Measurements from ENCODE around the gene TPBGL. TPM values are rescaled to one million over a fixed set of nuclear protein-coding genes. Genes with fewer than 3 reads are reported as not detected.
A peak's percentile ranks its signal among the peaks of the same experiment; 100 is the strongest.

TPBGL gene
- total RNA-seq, 1 donor from 2014 or later, result not detected

- Histone ChIP-seq H3K27me3 (no peaks in the 10 kb centered on the region), H3K4me1 (no peaks in the 10 kb centered on the region), H3K36me3 (no peaks in the 10 kb centered on the region), H3K9me3 (no peaks in the 10 kb centered on the region), H3K27ac (no peak overlapping the region), H3K4me3 (no peak overlapping the region)
- peak in 1 of 2 donors; percentile 77 for DNase-seq (ENCODE audit: low spot score in 2 of 2)
- intact Hi-C loops (cut with DNase I), result no loop called here
- TF ChIP-seq CTCF (IDR thresholded peaks at IDR 0.05), result no peak
Measured at GRCh38 chr11:75214411-75214821, 26.2 kb upstream of the TPBGL start.

- H3K9me3 ChIP-seq, result no peaks in the 10 kb centered on the region
- no peaks in the 10 kb centered on the region for H3K4me1 ChIP-seq
- intact Hi-C loops (cut with DNase I), result no loop called here
- no peak overlapping the region for H3K27ac ChIP-seq
- no peak overlapping the region for H3K4me3 ChIP-seq
- H3K27me3 ChIP-seq, result no peaks in the 10 kb centered on the region
- no peak for DNase-seq (ENCODE audit: low spot score in 2 of 2)
- no peak for TF ChIP-seq CTCF (IDR thresholded peaks at IDR 0.05)
- no peaks in the 10 kb centered on the region for H3K36me3 ChIP-seq
Measured at GRCh38 chr11:75214843-75215242, 25.7 kb upstream of the TPBGL start.

GRCh38 chr11:75219869-75220268 is 20.7 kb upstream of the TPBGL start:
- H3K27ac ChIP-seq, result no peak overlapping the region
- H3K9me3 ChIP-seq, result no peaks in the 10 kb centered on the region
- H3K4me3 ChIP-seq, result no peak overlapping the region
- no peaks in the 10 kb centered on the region for H3K4me1 ChIP-seq
- intact Hi-C loops (cut with DNase I), result no loop called here
- DNase-seq (ENCODE audit: low spot score in 2 of 2), result no peak
- H3K36me3 ChIP-seq, result no peaks in the 10 kb centered on the region
- H3K27me3 ChIP-seq, result no peaks in the 10 kb centered on the region
- no peak for TF ChIP-seq CTCF (IDR thresholded peaks at IDR 0.05)

DNA sequence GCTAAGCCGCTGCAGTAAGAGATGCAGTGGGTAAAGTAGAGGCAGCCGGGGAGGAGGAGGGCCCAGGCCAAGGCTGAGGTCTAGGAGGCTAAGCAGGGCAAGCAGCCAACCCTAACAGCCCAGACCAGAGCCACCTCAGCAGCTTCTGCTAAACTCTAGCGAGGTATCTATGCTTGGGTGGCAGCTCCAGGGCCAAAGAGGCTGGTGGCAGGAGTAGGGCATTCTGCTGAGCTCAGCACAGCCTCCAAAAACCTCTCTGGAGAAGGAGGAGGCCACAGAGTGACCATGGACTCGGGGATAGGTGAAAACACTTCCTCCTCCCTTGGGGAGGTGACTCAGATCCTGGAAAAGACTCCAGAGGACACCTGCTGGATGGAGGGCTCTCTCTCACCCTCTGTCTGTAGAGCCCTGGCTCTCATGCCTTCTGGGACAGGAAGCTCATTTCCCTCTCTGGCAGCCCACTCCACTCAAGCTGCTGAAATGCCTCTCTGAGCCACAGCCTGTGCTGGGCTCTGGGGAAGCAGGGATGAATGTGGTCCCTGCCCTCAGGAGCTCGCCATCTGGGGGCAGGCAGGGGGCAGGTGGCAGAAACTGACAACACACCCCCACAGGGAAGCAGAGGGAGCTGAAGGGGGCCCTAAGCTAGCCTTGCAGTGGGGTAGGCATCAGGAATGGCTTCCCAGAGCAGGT is 16.5 kb upstream of the TPBGL start:
- Histone ChIP-seq H3K36me3 (no peaks in the 10 kb centered on the region), H3K9me3 (no peaks in the 10 kb centered on the region), H3K27ac (no peak overlapping the region), H3K4me3 (no peak overlapping the region), H3K4me1 (no peaks in the 10 kb centered on the region), H3K27me3 (no peaks in the 10 kb centered on the region)
- intact Hi-C loops (cut with DNase I), result no loop called here
- DNase-seq (ENCODE audit: low spot score in 2 of 2), result no peak
- no peak for TF ChIP-seq CTCF (IDR thresholded peaks at IDR 0.05)

GRCh38 chr11:75225794-75226193 is 14.8 kb upstream of the TPBGL start:
- Histone ChIP-seq H3K9me3 (no peaks in the 10 kb centered on the region), H3K4me1 (no peaks in the 10 kb centered on the region), H3K27me3 (no peaks in the 10 kb centered on the region), H3K4me3 (no peak overlapping the region), H3K27ac (no peak overlapping the region), H3K36me3 (no peaks in the 10 kb centered on the region)
- no peak for TF ChIP-seq CTCF (IDR thresholded peaks at IDR 0.05)
- DNase-seq (ENCODE audit: low spot score in 2 of 2), result no peak
- intact Hi-C loops (cut with DNase I), result no loop called here

DNA sequence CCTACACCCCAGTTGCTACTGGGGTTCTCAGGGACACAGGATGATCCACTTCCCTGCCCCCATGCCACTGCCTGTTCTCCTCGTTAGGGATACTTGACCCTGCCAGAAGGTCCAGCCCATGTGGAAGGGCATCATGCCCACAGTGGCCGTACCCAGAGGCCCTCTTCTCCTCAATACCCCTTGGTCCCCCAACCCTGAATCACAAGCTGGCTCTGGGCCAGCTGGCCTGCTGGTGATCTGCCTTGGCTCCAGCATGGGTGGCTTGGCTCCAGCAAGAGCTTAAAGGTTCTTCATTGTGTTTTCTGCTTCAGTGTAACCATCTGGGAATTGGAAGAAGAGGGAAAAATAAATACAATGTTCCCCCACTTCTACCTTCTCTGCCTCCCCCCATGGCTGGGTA is 11.1 kb upstream of the TPBGL start:
- H3K36me3 ChIP-seq, result no peaks in the 10 kb centered on the region
- intact Hi-C loops (cut with DNase I), result no loop called here

More for the DNA sequence above, 11.1 kb upstream of the TPBGL start:
- Histone ChIP-seq H3K9me3 (no peaks in the 10 kb centered on the region), H3K27ac (no peak overlapping the region), H3K4me1 (no peaks in the 10 kb centered on the region), H3K4me3 (no peak overlapping the region), H3K27me3 (no peaks in the 10 kb centered on the region)
- TF ChIP-seq CTCF (IDR thresholded peaks at IDR 0.05), result no peak
- DNase-seq (ENCODE audit: low spot score in 2 of 2), result peak in 1 of 2 donors; percentile 43
